GM19463 (cell line): ENCODE results near the gene TMSB4X.
"Not testable (repeated sequence)": the region's sequence is repeated elsewhere in the genome, so short reads cannot be mapped to it uniquely, and the experiment has no call there.

Experiments used
- ATAC-seq: cut with Tn5 transposase; IDR thresholded peaks from one replicate; pipeline ENCODE4 v1.9.1; 2021; ENCODE audit warnings: mild to moderate bottlenecking, moderate library complexity; ENCODE audit not compliant: unreplicated experiment

TMSB4X gene

GRCh38 chrX:12954981-12955380 is 19.9 kb upstream of the TMSB4X start:
- ATAC-seq, result no peak

DNA sequence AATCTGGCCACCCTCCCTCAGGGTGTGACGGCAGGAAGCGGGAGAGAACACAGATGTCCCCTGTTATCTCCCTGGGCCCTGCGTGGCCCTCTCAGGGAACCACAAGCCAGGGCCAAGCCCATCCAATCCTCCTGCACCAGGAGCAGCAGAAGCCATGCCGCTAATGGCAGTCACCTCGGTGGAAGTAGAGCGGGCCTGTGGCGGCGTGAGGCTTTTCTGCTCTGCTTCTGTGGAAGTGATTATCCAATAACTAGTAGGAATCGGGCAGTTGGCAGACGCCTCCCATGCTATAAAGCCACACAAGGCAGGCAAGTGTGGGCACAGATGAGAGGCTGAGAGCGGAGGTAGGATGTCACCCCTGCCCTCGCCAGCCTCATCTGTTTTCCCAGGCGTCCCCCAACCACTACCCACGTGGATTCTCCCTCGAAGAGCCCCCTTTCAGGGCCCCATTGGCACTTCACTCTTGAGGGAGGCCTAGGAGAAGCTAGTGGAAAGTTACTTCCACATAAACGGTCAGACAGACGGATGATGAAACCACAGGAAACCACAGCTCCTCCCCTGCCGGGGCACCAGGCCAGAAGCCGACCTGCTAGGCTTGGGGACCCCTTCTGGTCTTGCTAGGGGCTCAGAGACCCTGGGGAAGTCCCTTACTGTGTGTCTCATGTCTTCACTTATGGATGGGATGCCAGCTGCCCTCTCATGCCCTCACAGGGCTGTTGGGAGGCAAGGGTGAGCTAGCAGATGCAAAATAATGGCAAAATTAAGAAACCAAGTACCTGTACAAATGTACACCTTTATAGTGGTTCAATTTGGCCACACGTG is 18.8 kb upstream of the TMSB4X start:
- ATAC-seq, result peak; percentile 57

DNA sequence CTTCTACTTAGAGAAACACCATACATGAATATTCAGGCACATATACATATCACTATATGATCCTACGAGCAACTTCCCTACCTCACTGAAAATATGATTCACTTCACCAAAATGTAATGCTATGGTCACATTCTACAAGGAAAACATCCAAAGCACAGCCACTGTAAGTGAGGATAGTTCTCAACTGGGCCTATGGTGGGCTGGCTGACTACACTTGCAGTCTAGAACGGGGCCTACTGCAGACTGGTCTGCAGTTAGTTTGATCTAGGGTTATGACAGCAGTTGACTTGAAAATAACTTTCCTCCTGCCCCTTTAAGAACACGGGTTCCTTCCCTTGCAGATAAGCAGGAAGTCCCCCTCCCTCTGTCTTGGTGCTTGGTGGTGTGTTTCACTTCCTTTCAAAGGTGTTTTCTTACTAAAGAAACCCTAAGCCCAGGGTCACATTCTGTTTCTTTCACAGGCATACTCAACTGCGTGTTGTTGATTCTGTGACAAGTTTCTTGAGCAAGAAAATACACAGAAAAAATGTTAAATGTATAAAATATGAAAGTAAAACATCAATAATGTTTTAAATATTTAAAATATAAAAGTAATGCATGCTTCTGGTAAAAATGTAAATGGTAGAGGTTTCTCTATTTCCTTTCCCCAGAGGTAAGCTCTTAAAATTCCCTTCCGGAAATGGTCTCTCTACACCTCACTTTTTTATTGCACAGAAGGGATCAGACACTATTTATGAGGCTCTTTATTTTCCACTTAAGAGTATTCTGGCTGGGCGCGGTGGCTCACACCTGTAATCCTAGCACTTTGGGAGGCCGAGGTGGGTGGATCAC is 18.0 kb upstream of the TMSB4X start:
- ATAC-seq, result peak; percentile 60

DNA sequence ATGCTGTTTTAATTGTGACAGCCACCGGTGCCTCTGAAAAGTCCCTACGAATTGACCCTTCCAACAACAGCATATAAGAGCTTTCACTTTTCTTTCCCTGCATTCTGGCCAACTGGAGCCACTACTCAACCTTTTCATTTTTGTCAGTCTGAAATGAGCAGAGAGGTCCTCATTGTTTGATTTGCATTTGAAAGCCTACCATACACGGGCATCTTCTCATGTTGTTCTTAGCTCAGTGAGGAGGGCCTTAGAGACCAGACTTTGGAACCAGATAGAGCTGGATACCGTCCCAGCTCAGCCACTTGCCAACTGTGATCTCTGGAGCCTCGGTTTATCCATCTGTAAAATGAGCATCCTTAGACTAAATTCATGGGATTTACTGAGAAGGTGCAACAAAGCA is 16.9 kb upstream of the TMSB4X start:
- ATAC-seq, result no peak

DNA sequence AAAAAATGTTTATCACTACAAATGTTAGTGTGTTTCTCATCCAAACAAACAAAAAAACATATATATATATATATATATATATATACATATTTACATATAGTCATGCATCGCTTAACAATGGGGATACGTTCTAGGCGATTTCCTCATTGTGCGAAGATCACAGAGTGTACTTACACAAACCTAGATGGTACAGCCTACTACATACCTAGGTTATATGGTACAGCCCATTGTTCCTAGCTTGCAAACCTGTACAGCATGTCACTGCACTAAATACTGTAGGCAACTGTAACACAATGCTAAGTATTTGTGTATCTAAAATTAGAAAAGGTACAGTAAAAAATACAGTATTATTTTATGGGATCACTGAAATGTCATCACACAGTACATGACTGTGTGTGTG is 16.4 kb upstream of the TMSB4X start:
- no peak for ATAC-seq

- ATAC-seq, result no peak
These were observed 13.7 kb upstream of the TMSB4X start for GRCh38 chrX:12961196-12961718.

- peak; percentile 66 for ATAC-seq
These were observed 12.8 kb upstream of the TMSB4X start for GRCh38 chrX:12962041-12962504.

- not testable (repeated sequence) for ATAC-seq
These were observed 11.6 kb upstream of the TMSB4X start for GRCh38 chrX:12963210-12963850.

- ATAC-seq, result no peak
These were observed 9.6 kb upstream of the TMSB4X start for GRCh38 chrX:12965131-12965940.

GRCh38 chrX:12966151-12966550 is 8.8 kb upstream of the TMSB4X start:
- no peak for ATAC-seq

- no peak for ATAC-seq
These were observed 7.0 kb upstream of the TMSB4X start for GRCh38 chrX:12967711-12968465.

GRCh38 chrX:12970691-12971202 is 4.2 kb upstream of the TMSB4X start:
- ATAC-seq, result no peak

- ATAC-seq, result no peak
These were observed 3.5 kb upstream of the TMSB4X start for GRCh38 chrX:12971282-12972003.

DNA sequence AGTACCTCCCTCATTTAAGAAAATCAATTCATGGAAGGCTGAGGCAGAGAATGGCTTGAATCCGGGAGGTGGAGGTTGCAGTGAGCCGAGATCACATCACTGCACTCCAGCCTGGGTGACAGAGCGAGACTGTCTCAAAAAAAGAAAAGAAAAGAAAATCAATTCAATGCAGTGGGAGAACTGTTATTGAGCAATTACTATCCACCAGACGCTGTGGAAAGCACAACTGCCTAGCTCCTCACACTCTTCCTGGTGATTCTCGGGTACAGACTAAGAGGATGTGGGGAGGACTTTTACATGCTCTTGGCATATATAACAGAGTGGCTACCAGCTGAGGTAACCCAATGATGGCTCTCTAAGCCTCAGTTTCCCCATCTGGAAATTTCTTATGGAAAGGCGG is 2.7 kb upstream of the TMSB4X start:
- ATAC-seq, result no peak

GRCh38 chrX:12972878-12973560 is 1.9 kb upstream of the TMSB4X start:
- ATAC-seq, result no peak

GRCh38 chrX:12973561-12974304 is 1.2 kb upstream of the TMSB4X start:
- ATAC-seq, result no peak

DNA sequence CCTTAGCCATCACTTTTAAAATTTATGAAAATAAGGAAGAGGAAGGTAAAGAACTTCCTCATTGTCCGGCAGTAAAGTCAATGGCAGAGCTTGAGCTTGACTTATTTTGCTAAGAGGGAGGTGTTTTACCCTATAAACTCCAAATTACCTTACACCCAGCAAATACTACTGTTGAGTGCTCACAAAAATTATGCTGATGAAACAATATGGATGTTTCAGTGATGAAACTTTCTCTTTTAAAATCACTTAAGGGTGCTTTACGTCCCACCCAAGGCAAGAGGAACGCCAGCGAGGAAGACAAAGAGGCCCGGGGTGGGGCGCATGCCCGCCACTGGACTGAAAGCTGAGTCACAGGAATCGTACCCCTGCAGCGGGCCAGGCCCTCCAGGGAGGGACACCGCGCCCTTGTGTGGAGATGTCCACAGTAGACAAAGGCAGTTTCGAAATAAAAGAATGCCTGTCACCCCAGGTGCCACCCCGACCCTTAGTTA is 560 bp upstream of the TMSB4X start:
- no peak for ATAC-seq

- no peak for ATAC-seq
These were observed 708 bp downstream of the TMSB4X start for GRCh38 chrX:12975670-12975965.
